NT2/D1 (cell line): ENCODE measurements around the gene CELF2.

Experiments
- SUZ12 ChIP-seq: IDR thresholded peaks from 2 replicates; pipeline ENCODE4 v1.6.1; 2011; ENCODE audit not compliant: insufficient read length, insufficient read depth; ENCODE audit errors: extremely low read depth
- YY1 ChIP-seq: IDR thresholded peaks from 2 replicates; pipeline ENCODE4 v1.6.1; 2011; ENCODE audit not compliant: insufficient read length, insufficient read depth
- ZNF274 ChIP-seq: IDR thresholded peaks from 2 replicates; pipeline ENCODE4 v1.6.1; 2011; ENCODE audit warnings: mild to moderate bottlenecking, low read depth, low read length

DNA sequence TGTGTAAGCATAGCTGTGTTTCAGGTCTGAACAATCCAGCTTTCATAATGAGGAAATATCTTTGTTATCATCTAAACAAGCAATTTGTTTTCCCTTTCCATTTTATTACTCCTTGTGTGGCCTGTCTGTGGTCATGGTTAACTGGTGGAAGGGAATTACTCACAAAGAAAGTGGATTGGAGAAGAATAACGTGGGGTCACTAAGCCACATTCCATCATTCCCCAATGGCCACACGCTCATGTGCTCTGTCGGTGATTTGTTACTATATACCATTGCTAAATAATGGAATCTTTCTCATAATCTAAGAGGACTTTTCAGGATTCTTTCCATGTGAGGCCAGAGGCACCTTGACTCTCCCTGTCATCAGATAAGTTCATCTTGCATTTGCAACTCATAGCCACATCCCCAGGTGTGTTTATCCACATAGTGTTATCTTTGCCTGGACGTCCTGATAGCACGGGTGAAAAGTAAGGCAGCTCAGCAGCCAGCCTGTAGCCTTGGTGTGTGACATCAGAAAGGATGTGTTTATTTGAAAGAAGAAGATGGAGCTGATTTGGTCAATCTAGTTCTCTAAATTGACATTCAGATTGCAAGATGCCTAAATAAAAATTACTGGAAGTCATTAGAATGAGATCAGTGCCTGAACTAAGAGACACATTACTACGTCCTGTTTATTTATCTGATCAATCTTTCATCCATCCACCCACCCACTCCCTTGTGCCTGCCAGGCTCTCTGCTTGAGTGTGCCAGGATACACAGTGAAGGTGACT, 128.9 kb downstream of the CELF2 start:
- TF ChIP-seq ZNF274 (no peak), YY1 (no peak), SUZ12 (no peak)
